HG02623 (cell line): Measurements from ENCODE around the gene CNGA1.
A peak's percentile ranks its signal among the peaks of the same experiment; 100 is the strongest.
"Not testable (repeated sequence)": the region's sequence is repeated elsewhere in the genome, so short reads cannot be mapped to it uniquely, and the experiment has no call there.

Experiments
- ATAC-seq: cut with Tn5 transposase; IDR thresholded peaks from one replicate; pipeline ENCODE4 v1.9.1; 2021; ENCODE audit warnings: moderate library complexity; ENCODE audit not compliant: unreplicated experiment

Gene CNGA1

GRCh38 chr4:48031802-48032525 lies 15.5 kb upstream of the CNGA1 start:
- no peak for ATAC-seq

GRCh38 chr4:48030470-48030869 lies 14.0 kb upstream of the CNGA1 start:
- no peak for ATAC-seq

- ATAC-seq, result peak; percentile 57
These were observed 12.2 kb upstream of the CNGA1 start for GRCh38 chr4:48028696-48029095.

GRCh38 chr4:48027653-48028052 lies 11.2 kb upstream of the CNGA1 start:
- peak; percentile 75 for ATAC-seq

GRCh38 chr4:48025005-48025404 lies 8.5 kb upstream of the CNGA1 start:
- no peak for ATAC-seq

- no peak for ATAC-seq
These were observed 8.0 kb upstream of the CNGA1 start for GRCh38 chr4:48024522-48024921.

- no peak for ATAC-seq
These were observed 5.8 kb upstream of the CNGA1 start for GRCh38 chr4:48022192-48022799.

- no peak for ATAC-seq
These were observed 4.6 kb upstream of the CNGA1 start for GRCh38 chr4:48021100-48021499.

- no peak for ATAC-seq
These were observed 1.6 kb upstream of the CNGA1 start for GRCh38 chr4:48018112-48018511.

- ATAC-seq, result no peak
These were observed 659 bp upstream of the CNGA1 start for GRCh38 chr4:48017108-48017571.

GRCh38 chr4:48015678-48016077 lies 803 bp downstream of the CNGA1 start:
- no peak for ATAC-seq

GRCh38 chr4:48015216-48015615 lies 1.3 kb downstream of the CNGA1 start:
- no peak for ATAC-seq

GRCh38 chr4:48012824-48013223 lies 3.7 kb downstream of the CNGA1 start:
- no peak for ATAC-seq

- no peak for ATAC-seq
These were observed 4.8 kb downstream of the CNGA1 start for GRCh38 chr4:48011722-48012121.

- ATAC-seq, result not testable (repeated sequence)
These were observed 5.6 kb downstream of the CNGA1 start for GRCh38 chr4:48010906-48011305.

- no peak for ATAC-seq
These were observed 8.4 kb downstream of the CNGA1 start for GRCh38 chr4:48008021-48008596.

- ATAC-seq, result no peak
These were observed 10.7 kb downstream of the CNGA1 start for GRCh38 chr4:48005781-48006180.

GRCh38 chr4:48003568-48003967 lies 12.9 kb downstream of the CNGA1 start:
- not testable (repeated sequence) for ATAC-seq

- no peak for ATAC-seq
These were observed 14.2 kb downstream of the CNGA1 start for GRCh38 chr4:48002267-48002666.

- ATAC-seq, result no peak
These were observed 20.5 kb downstream of the CNGA1 start for GRCh38 chr4:47996021-47996420.

GRCh38 chr4:47992475-47992874 lies 24.0 kb downstream of the CNGA1 start:
- ATAC-seq, result not testable (repeated sequence)

GRCh38 chr4:47990145-47990544 lies 26.3 kb downstream of the CNGA1 start:
- ATAC-seq, result no peak
